ENCODE data around the gene RAB23. TPM values are rescaled to one million over a fixed set of nuclear protein-coding genes. Genes with fewer than 3 reads are reported as not detected.

RAB23 gene
- total RNA-seq, 1 experiment from 2014 or later, result 24.2 TPM

DNA sequence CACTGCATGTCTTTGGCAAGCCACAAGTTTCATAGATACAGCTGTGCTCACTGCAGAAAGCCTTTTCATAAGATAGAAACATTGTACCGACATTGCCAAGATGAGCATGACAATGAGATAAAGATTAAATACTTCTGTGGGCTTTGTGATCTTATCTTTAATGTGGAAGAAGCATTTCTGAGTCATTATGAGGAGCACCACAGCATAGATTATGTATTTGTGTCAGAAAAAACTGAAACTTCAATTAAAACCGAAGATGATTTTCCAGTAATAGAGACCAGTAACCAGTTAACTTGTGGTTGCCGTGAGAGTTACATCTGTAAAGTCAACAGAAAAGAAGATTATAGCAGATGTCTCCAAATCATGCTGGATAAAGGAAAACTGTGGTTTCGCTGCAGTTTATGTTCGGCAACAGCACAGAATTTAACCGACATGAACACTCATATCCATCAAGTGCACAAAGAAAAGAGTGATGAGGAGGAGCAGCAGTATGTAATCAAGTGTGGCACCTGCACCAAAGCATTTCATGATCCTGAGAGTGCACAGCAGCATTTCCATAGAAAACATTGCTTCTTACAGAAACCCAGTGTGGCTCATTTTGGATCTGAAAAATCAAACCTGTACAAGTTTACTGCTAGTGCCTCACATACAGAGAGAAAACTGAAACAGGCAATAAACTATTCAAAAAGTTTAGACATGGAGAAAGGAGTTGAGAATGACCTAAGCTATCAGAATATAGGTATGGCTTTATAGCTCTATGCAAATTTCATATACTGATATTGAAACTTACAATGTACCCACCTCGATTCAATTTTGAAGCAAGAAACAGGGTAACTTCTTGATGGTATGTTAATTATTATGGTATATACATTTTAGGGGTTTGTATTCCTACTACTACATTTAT, 73.9 kb downstream of the RAB23 start:
- H3K27me3 ChIP-seq, result no peaks in the 10 kb centered on the region
- no peak overlapping the region for H3K4me3 ChIP-seq
- H3K36me3 ChIP-seq, result peaks cover 17% of the 10 kb centered on the region
- no peaks in the 10 kb centered on the region for H3K4me1 ChIP-seq
- no peak for DNase-seq
- H3K27ac ChIP-seq, result no peak overlapping the region
- H3K9me3 ChIP-seq (replicated peaks), result no peaks in the 10 kb centered on the region

DNA sequence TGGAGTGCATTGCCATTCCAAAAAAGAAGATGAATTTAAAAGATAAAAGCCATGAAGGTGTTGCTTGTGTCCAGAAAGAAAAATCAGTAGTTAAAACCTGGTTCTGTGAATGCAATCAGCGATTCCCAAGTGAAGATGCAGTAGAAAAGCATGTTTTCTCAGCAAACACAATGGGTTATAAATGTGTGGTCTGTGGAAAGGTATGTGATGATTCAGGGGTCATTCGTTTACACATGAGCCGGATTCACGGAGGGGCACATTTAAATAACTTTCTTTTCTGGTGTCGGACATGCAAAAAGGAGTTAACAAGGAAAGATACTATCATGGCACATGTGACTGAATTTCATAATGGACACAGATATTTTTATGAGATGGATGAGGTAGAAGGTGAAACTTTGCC, 74.7 kb downstream of the RAB23 start:
- H3K9me3 ChIP-seq (replicated peaks), result no peaks in the 10 kb centered on the region

DNA sequence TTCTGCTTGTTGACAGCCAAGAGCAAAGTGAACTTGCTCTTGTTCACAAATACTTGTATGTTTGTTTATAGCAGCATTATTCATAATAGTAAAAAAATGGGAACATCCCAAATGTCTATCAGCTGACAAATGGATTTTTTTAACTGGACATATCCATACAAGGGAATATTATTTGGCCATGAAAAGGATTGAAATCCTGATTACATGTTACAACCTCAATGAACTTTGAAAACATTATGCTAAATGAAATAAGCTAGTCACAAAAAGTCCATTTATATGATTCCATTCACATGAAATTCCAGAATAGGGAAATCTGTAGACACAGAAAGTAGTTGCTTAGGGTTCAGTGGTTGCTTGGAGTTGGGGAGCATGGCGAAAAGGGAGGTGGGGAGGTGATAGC, 78.4 kb downstream of the RAB23 start:
- no peaks in the 10 kb centered on the region for H3K4me1 ChIP-seq
- DNase-seq, result no peak
- no peak overlapping the region for H3K27ac ChIP-seq
- no peaks in the 10 kb centered on the region for H3K27me3 ChIP-seq
- H3K36me3 ChIP-seq, result peaks cover 10% of the 10 kb centered on the region
- H3K9me3 ChIP-seq (replicated peaks), result no peaks in the 10 kb centered on the region
- H3K4me3 ChIP-seq, result no peak overlapping the region

More for the DNA sequence above, 74.7 kb downstream of the RAB23 start:
- Histone ChIP-seq H3K36me3 (peaks cover 17% of the 10 kb centered on the region), H3K4me1 (no peaks in the 10 kb centered on the region), H3K27ac (no peak overlapping the region), H3K27me3 (no peaks in the 10 kb centered on the region), H3K4me3 (no peak overlapping the region)
- DNase-seq, result no peak

DNA sequence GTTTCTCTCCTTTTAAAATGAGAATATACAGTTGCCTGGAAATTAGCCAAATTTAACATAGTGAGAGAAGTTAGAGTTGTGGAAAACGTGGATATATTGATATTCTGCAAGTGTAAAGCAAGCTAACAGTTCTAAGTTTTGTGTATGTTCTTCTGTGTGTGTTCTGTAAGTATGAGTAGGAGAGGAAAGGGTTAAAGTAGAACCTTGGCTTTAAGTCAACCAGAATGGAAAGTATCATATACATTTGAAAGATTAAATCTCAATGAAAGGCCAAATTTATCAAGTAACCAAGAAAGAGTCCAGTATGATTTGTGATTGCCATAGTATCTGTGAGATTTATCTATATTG, 80.0 kb downstream of the RAB23 start:
- Histone ChIP-seq H3K27me3 (no peaks in the 10 kb centered on the region), H3K9me3 (replicated peaks) (no peaks in the 10 kb centered on the region), H3K36me3 (peaks cover 12% of the 10 kb centered on the region), H3K4me1 (no peaks in the 10 kb centered on the region), H3K27ac (no peak overlapping the region), H3K4me3 (no peak overlapping the region)
- no peak for DNase-seq

DNA sequence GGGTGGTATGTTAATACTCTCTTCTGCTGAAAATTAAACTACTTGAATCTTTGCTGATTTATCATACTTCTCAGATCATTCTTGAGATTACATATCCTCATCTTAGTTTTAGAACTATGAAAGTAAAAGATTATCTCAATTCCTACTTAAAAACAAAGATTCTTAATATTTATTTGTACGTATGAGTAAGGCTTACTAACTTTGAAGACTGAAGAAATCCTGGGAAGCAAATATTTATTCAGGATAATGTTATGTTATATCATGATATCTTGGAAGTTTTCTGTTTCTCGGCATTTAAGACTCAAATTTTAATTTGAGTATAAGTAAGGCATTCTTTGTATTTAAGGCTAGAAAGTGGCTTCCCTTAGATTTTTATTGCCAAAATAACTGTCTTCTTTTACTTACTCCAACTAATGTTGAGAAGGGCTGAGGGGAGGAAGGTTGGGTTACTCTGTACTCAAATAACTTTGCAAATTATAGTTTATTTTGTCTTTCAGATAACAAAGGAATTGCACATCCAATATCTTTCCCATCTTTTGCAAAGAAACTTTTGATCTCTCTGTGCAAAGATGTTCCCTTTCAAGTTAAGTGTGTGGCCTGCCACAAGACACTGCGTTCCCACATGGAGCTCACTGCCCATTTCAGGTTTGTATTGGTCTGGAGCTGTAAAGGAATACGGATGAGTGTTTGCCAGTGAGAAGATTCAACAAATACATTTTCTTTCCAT, 80.5 kb downstream of the RAB23 start:
- Histone ChIP-seq H3K27ac (no peak overlapping the region), H3K36me3 (peaks cover 12% of the 10 kb centered on the region), H3K9me3 (replicated peaks) (no peaks in the 10 kb centered on the region), H3K27me3 (no peaks in the 10 kb centered on the region), H3K4me3 (no peak overlapping the region), H3K4me1 (no peaks in the 10 kb centered on the region)
- DNase-seq, result no peak

DNA sequence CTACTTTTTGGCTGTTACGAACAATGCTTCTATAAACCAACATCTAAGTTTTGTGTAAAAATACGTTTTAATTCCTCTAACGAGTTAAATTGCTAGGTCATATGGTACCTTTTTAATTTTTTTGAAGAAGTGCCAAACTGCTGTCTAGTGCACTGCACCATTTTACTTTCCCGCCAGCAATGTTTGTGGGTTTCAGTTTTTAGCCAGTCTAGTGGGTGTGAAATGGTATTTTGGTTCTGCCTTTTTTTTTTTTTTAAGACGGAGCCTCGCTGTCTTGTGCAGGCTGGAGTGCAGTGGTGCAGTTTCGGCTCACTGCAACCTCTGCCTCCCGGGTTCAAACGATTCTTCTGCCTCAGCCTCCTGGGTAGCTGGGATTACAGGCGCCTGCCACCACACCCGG, 84.1 kb downstream of the RAB23 start:
- peaks cover 22% of the 10 kb centered on the region for H3K36me3 ChIP-seq
- no peak overlapping the region for H3K4me3 ChIP-seq
- H3K27me3 ChIP-seq, result no peaks in the 10 kb centered on the region
- H3K4me1 ChIP-seq, result no peaks in the 10 kb centered on the region
- DNase-seq, result no peak
- H3K27ac ChIP-seq, result no peak overlapping the region
- no peaks in the 10 kb centered on the region for H3K9me3 ChIP-seq (replicated peaks)

DNA sequence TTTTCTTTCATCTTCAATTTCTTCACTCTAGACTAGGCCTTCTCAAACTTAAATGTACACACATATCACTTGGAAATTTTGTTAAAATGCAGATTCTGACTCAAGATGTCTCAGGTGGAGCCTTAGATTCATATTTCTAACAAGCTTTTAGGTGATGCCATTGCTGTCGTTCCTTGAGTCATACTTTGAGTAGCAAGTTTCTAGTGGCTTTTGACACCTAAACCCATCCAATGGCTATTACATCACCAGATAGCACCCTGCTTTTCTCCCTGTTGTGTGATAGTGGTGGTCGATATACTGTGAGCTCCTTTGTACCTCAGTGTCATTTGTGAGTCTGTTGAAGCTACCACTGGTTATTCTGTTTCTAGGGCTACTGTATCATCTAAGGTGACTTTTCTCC, 84.8 kb downstream of the RAB23 start:
- Histone ChIP-seq H3K27ac (no peak overlapping the region), H3K4me1 (no peaks in the 10 kb centered on the region), H3K9me3 (replicated peaks) (no peaks in the 10 kb centered on the region), H3K36me3 (peaks cover 22% of the 10 kb centered on the region), H3K27me3 (no peaks in the 10 kb centered on the region), H3K4me3 (no peak overlapping the region)
- no peak for DNase-seq

Other genes starting within 250 kb of the RAB23 start
- gene KIAA1586, start 175.6 kb downstream of the RAB23 start, total RNA-seq (2014; rRNA removed; shearing (Covaris generic)), result 20.9 and 25.0 TPM in 2 replicates
- gene ZNF451, start 132.1 kb downstream of the RAB23 start, total RNA-seq (2014; rRNA removed; shearing (Covaris generic)), result 33.0 and 40.3 TPM in 2 replicates
- gene BAG2, start 50.0 kb downstream of the RAB23 start, total RNA-seq (2014; rRNA removed; shearing (Covaris generic)), result 4.6 and 4.8 TPM in 2 replicates
- gene PRIM2, start 95.3 kb upstream of the RAB23 start, total RNA-seq (2014; rRNA removed; shearing (Covaris generic)), result 32.5 and 33.5 TPM in 2 replicates